HG02623 (cell line): ENCODE data around the gene CEP104.

Experiments
- ATAC-seq: cut with Tn5 transposase; IDR thresholded peaks from one replicate; pipeline ENCODE4 v1.9.1; 2021; ENCODE audit warnings: moderate library complexity; ENCODE audit not compliant: unreplicated experiment

CEP104 gene

GRCh38 chr1:3869751-3870301, 12.8 kb upstream of the CEP104 start:
- no peak for ATAC-seq

- ATAC-seq: no peak
These were observed 11.5 kb upstream of the CEP104 start for GRCh38 chr1:3868464-3869006.

- ATAC-seq: no peak
These were observed 8.7 kb upstream of the CEP104 start for GRCh38 chr1:3865606-3866160.

- ATAC-seq: no peak
These were observed 7.9 kb upstream of the CEP104 start for GRCh38 chr1:3864884-3865283.

GRCh38 chr1:3863231-3863935, 6.4 kb upstream of the CEP104 start:
- no peak for ATAC-seq

GRCh38 chr1:3858231-3858981, 1.4 kb upstream of the CEP104 start:
- no peak for ATAC-seq

- ATAC-seq: no peak
These were observed 749 bp upstream of the CEP104 start for GRCh38 chr1:3857791-3858129.

- no peak for ATAC-seq
These were observed 4.1 kb downstream of the CEP104 start for GRCh38 chr1:3852711-3853485.

- no peak for ATAC-seq
These were observed 4.9 kb downstream of the CEP104 start for GRCh38 chr1:3852091-3852490.

- ATAC-seq: no peak
These were observed 5.7 kb downstream of the CEP104 start for GRCh38 chr1:3851292-3851691.

- no peak for ATAC-seq
These were observed 6.2 kb downstream of the CEP104 start for GRCh38 chr1:3850857-3851256.

- ATAC-seq: no peak
These were observed 9.9 kb downstream of the CEP104 start for GRCh38 chr1:3847081-3847480.

GRCh38 chr1:3846541-3846940, 10.5 kb downstream of the CEP104 start:
- no peak for ATAC-seq

GRCh38 chr1:3842912-3843311, 14.1 kb downstream of the CEP104 start:
- ATAC-seq: no peak

GRCh38 chr1:3841491-3841890, 15.5 kb downstream of the CEP104 start:
- no peak for ATAC-seq

GRCh38 chr1:3838788-3839187, 18.2 kb downstream of the CEP104 start:
- no peak for ATAC-seq

- ATAC-seq: no peak
These were observed 19.3 kb downstream of the CEP104 start for GRCh38 chr1:3837685-3838084.

GRCh38 chr1:3837200-3837599, 19.8 kb downstream of the CEP104 start:
- ATAC-seq: no peak

- ATAC-seq: no peak
These were observed 20.6 kb downstream of the CEP104 start for GRCh38 chr1:3836421-3836820.

- ATAC-seq: no peak
These were observed 22.3 kb downstream of the CEP104 start for GRCh38 chr1:3834701-3835100.

- no peak for ATAC-seq
These were observed 25.3 kb downstream of the CEP104 start for GRCh38 chr1:3831689-3832088.
